NOMO-1 (cell line): Measurements from ENCODE around the gene B3GALNT2.

Source experiments
- DNase-seq, 2 experiments: peaks; one replicate each; lab custom pipeline; 2025; ENCODE audit not compliant: unreplicated experiment in 2 of 2; lab: John Stamatoyannopoulos, UW

B3GALNT2 gene

GRCh38 chr1:235411489-235412486 lies 92.5 kb downstream of the B3GALNT2 start:
- DNase-seq: no peak

DNA sequence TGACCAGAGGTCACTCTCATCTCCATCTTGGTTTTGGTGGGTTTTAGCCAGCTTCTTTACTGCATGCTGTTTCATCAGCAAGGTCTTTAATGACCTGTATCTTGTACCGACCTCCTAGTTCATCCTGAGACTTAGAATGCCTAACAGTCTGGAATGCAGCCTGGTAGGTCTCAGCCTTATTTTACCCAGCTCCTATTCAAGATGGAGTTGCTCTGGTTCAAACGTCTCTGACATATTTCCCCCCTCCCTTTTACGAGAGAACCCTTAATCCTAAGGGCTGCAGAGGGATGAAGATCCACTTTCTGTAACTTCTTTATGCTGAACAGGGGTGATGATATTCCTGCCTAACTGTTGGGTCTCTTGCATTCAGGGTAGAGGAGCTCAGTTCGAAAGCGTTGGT lies 93.8 kb downstream of the B3GALNT2 start:
- no peak for DNase-seq

DNA sequence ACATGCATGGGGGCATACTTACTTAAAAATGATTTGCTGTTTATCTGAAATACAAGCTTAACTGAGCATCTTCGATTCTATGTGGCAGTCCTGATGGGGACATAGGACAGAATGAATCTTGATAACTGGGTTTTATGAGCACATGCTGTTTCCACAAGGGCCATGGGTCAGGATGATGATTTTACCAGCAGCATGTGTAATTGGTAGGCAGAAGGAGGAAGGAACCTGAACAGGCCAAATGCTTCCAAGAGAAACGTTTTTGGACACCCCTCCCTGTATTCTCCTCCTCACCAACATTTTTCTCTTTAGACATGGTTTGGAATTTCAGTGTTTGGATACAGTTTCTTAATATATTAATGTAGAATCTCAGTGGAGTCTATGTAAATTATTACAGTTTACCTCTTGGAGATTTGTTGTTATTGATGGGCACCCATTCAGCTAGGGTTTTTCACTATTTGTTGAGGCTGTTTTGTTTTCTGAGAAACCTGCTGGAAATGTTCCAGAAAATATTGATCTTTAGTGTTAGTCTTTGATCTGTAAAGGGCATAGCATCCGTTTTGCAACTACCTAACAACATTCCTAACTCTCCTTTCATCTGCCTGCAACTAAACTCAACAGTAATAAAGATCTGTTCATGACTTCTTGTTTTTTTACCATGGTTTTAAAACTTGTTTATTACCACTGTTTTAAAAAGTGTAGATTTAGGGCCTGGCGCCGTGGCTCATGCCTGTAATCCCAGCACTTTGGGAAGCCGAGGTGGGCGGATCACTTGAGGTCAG lies 95.0 kb downstream of the B3GALNT2 start:
- DNase-seq: no peak

DNA sequence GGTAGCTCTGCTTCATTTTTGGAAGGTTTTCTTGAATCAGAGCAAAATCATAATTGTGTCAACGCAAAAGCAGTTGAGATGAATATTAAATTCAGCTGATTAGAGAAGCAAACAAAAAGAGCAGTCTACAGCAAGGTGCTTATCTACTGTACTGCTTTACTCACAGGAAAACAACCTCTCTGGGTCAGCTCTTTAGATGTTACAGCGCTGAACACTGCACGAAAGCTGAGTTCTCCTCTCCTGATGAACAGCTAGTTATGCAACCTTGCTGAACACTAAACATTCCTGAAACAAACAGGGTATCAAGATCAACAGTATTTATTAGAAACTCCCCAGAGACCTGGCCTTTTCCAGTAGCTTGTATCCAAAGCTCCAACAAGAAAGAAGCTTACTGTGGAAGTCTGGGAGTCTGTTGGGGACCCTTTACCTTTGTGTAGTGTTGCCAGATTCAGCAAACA lies 95.7 kb downstream of the B3GALNT2 start:
- DNase-seq: no peak

DNA sequence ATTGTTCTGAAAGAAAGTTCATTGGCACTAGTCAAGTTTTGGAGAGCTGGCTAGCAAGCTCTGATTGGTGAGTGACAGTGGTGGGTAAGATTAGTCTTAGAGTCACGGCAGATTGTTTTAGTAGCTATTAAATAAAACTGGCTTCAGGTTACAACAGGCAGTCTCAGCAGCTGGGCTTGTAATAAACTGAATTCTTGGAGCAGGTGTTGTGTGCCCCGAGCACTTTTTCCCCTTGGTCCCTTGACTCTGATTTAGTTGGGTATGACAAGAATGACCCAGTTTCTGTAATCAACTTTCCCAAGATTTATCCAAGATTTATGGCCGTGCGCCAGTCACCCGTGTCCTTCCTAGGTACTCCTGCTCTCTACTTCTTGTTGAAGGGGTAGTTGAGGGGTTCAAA lies 96.8 kb downstream of the B3GALNT2 start:
- DNase-seq: no peak

DNA sequence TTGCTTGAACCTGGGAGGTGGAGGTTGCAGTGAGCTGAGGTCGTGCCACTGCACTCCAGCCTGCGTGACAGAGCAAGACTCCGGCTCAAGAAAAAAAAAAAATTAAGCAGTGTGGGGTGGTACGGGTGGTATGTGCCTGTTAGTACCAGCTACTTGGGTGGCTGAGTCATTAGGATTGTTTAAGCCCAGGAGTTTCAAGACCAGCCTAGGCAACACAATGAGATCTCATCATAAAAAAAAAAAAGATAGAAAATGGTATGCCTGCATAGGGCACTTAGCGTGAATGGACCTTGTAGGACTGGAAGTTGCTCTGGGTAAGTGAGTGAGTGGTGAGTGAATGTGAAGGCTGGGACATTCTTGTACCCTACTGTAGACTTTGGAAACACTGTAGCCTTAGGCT lies 100.1 kb downstream of the B3GALNT2 start:
- no peak for DNase-seq

DNA sequence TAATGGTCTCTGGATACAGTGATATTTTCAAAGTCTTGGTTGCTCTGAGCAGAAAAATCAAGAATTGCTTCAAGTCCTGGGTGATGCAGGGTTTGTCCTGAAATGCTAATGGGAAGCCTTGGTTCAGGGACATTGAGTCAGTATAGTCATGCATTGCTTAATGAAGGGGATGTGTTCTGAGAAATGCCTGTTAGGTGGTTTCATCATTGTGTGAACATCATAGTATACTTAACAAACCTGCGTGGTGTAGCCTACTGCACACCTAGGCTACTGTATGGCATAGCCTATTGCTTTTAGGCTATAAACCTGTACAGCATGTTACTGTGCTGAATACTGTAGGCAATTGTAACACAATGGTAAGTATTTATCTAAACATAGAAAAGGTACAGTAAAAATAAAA lies 100.7 kb downstream of the B3GALNT2 start:
- DNase-seq: no peak

DNA sequence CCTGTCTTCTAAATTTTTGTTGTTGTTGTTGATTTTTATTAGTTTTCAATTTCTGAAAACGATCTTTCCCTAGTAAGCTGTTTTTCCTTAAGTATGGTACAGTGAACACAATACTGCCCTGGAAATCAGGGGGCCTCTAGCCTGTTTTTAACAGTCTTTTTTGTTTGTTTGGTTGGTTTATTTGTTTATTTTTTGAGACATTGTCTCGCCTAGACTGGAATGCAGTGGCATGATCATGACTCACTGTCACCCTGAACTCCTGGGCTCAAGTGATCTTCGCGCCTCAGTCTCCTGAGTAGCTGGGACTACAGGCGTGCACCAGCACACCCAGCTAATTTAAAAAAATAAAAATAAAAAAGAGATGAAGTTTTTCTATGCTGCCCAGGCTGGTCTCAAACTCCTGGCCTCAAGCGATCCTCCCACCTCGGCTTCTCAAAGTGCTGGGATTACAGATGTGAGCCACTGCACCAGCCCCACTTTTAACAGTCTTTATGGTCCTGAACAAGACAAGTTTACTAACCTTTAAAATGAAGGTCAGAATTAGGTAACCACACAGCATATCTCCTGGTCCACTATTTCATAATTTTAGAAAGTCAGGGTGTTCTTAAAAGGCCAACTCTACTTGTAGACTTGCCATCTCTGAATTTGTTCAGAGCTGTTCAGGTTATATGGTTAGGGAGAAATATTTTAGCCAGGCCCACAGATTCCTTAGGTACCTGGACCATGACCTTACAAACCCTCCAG lies 101.6 kb downstream of the B3GALNT2 start:
- no peak for DNase-seq

DNA sequence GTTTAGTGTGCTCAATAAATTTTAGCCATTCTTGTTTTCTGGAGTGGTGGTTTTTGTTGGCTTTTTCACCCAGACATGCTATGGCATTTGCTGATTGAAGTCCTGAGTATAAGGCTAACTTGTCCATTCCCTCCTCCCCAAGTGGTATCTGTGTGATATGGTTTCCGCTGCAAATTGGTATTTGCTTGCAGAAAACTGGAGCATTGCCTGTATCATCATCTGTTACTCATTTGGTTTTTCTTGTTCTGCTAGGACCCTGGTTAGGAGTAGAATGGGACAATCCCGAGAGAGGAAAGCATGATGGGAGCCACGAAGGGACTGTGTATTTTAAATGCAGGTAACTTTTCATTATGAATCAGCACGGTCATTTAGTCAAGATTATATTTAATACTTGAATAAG lies 103.0 kb downstream of the B3GALNT2 start:
- no peak for DNase-seq
